Ascending aorta (tissue), 2 donors: ENCODE results near the gene MLN. TPM values are rescaled to one million over a fixed set of nuclear protein-coding genes. Genes with fewer than 3 reads are reported as not detected.

Source experiments
- DNase-seq, 2 donors: peaks; one replicate each; pipeline ENCODE4 v3.0.0-alpha.2; 2019; ENCODE audit warnings: low spot score in 2 of 2
- H3K27ac ChIP-seq, 2 donors: fragments of 200-600 bp; sonication (generic); one replicate each; pipeline ENCODE4 v1.5.1; 2016 to 2017; ENCODE audit warnings: mild to moderate bottlenecking in 1 of 2
- H3K27me3 ChIP-seq: fragments of 200-600 bp; sonication (generic); one replicate; pipeline ENCODE4 v1.5.1; 2017
- H3K36me3 ChIP-seq, 2 donors: fragments of 200-600 bp; sonication (generic); one replicate each; pipeline ENCODE4 v1.5.1; 2016
- H3K4me1 ChIP-seq, 2 donors: fragments of 200-600 bp; sonication (generic); one replicate each; pipeline ENCODE4 v1.5.1; 2016 to 2017; ENCODE audit warnings: mild to moderate bottlenecking in 1 of 2
- H3K4me3 ChIP-seq, 2 donors: fragments of 200-600 bp; sonication (generic); one replicate each; pipeline ENCODE4 v1.5.1; 2016 to 2017; ENCODE audit warnings: mild to moderate bottlenecking in 1 of 2
- H3K9me3 ChIP-seq, 2 donors: fragments of 200-600 bp; sonication (generic); one replicate each; pipeline ENCODE4 v1.5.1; 2016
- CTCF ChIP-seq, 3 experiments: fragments of 200-600 bp in 2 of 3; fragments of 450-650 bp in 1 of 3; sonication (generic) in 2 of 3; IDR thresholded peaks; one replicate each; pipeline ENCODE4 v1.5.1; 2016 to 2019; ENCODE audit warnings: antibody characterized with exemption in 3 of 3, mild to moderate bottlenecking in 1 of 3, moderate library complexity in 1 of 3
- intact Hi-C: fragments of 100-400 bp; cut with DNase I; formaldehyde crosslinking; loops from one replicate; pipeline ENCODE4 v1.15.1; 2023
- total RNA-seq: library from RNA; depleted of rRNA; stranded (reverse); fragments of >200 nt; gene quantifications from one replicate; pipeline ENCODE4 v1.1.0, GENCODE V29; 2016

The MLN gene
- total RNA-seq, 1 donor from 2014 or later, result not detected

GRCh38 chr6:33845031-33845745 lies 41.4 kb upstream of the MLN start:
- Histone ChIP-seq H3K27me3 (no peaks in the 10 kb centered on the region), H3K4me3 (no peak overlapping the region), H3K9me3 (no peaks in the 10 kb centered on the region), H3K36me3 (no peaks in the 10 kb centered on the region), H3K27ac (no peak overlapping the region), H3K4me1 (no peaks in the 10 kb centered on the region)
- no peak for DNase-seq
- TF ChIP-seq CTCF (IDR thresholded peaks at IDR 0.05), result no peak
- intact Hi-C loops, result no loop called here

GRCh38 chr6:33843131-33844121 lies 39.6 kb upstream of the MLN start:
- H3K9me3 ChIP-seq, result no peaks in the 10 kb centered on the region
- H3K27ac ChIP-seq, result no peak overlapping the region
- DNase-seq, result no peak
- TF ChIP-seq CTCF (IDR thresholded peaks at IDR 0.05), result no peak
- no peaks in the 10 kb centered on the region for H3K36me3 ChIP-seq
- intact Hi-C loops, result no loop called here
- H3K27me3 ChIP-seq, result no peaks in the 10 kb centered on the region
- H3K4me3 ChIP-seq, result no peak overlapping the region
- no peaks in the 10 kb centered on the region for H3K4me1 ChIP-seq

GRCh38 chr6:33841868-33842267 lies 38.1 kb upstream of the MLN start:
- DNase-seq, result no peak
- Histone ChIP-seq H3K9me3 (no peaks in the 10 kb centered on the region), H3K27ac (no peak overlapping the region), H3K4me3 (no peak overlapping the region), H3K4me1 (no peaks in the 10 kb centered on the region), H3K36me3 (no peaks in the 10 kb centered on the region), H3K27me3 (no peaks in the 10 kb centered on the region)
- no peak for TF ChIP-seq CTCF (IDR thresholded peaks at IDR 0.05)
- intact Hi-C loops, result no loop called here

GRCh38 chr6:33841070-33841469 lies 37.3 kb upstream of the MLN start:
- Histone ChIP-seq H3K4me3 (no peak overlapping the region), H3K9me3 (no peaks in the 10 kb centered on the region), H3K4me1 (no peaks in the 10 kb centered on the region), H3K36me3 (no peaks in the 10 kb centered on the region), H3K27me3 (no peaks in the 10 kb centered on the region), H3K27ac (no peak overlapping the region)
- intact Hi-C loops, result no loop called here
- no peak for TF ChIP-seq CTCF (IDR thresholded peaks at IDR 0.05)
- DNase-seq, result no peak

- Histone ChIP-seq H3K4me3 (no peak overlapping the region), H3K27ac (no peak overlapping the region), H3K4me1 (no peaks in the 10 kb centered on the region), H3K27me3 (no peaks in the 10 kb centered on the region), H3K9me3 (no peaks in the 10 kb centered on the region), H3K36me3 (no peaks in the 10 kb centered on the region)
- intact Hi-C loops, result no loop called here
- no peak for TF ChIP-seq CTCF (IDR thresholded peaks at IDR 0.05)
- no peak for DNase-seq
Measured at GRCh38 chr6:33840048-33840926, 36.5 kb upstream of the MLN start.
